HepG2 (cell line): ENCODE data around the gene TRAK1. TPM values are rescaled to one million over a fixed set of nuclear protein-coding genes. Genes with fewer than 3 reads are reported as not detected.

Source experiments
- CAMTA2 ChIP-seq: sonication (generic); formaldehyde crosslinking; IDR thresholded peaks from 2 replicates; pipeline ENCODE4 v1.4.0; 2020; ENCODE audit warnings: mild to moderate bottlenecking, missing genetic modification reagents, borderline replicate concordance
- CCAR2 ChIP-seq: fragments of 200-400 bp; formaldehyde crosslinking; optimal IDR thresholded peaks from 2 replicates; pipeline ENCODE3; 2018; ENCODE audit warnings: low read depth, mild to moderate bottlenecking, low read length, moderate library complexity
- CREB1 ChIP-seq, 2 experiments: fragments of 450-650 bp in 1 of 2; IDR thresholded peaks; 2 replicates each; pipeline ENCODE4 v1.6.1; 2016 to 2017; ENCODE audit warnings: control low read depth in 1 of 2, mild to moderate bottlenecking in 1 of 2, missing compliant biosample characterization in 1 of 2, missing genetic modification characterization in 1 of 2
- FOXC1 ChIP-seq: sonication (generic); formaldehyde crosslinking; IDR thresholded peaks from 2 replicates; pipeline ENCODE4 v1.8.0; 2022; ENCODE audit warnings: mild to moderate bottlenecking, missing genetic modification reagents, borderline replicate concordance
- HNRNPLL ChIP-seq: fragments of 200-400 bp; formaldehyde crosslinking; IDR thresholded peaks from 2 replicates; pipeline ENCODE4 v1.6.1; 2017; ENCODE audit warnings: mild to moderate bottlenecking, low read depth, low read length; ENCODE audit not compliant: poor library complexity, severe bottlenecking
- MAX ChIP-seq: IDR thresholded peaks from 2 replicates; pipeline ENCODE4 v1.6.1; 2012; ENCODE audit warnings: inconsistent platforms
- NKX3-1 ChIP-seq: sonication (generic); formaldehyde crosslinking; IDR thresholded peaks from 2 replicates; pipeline ENCODE4 v1.5.0; 2020; ENCODE audit warnings: missing genetic modification reagents
- NR2F1 ChIP-seq, 2 experiments: fragments of 450-650 bp in 1 of 2; formaldehyde crosslinking in 1 of 2; IDR thresholded peaks; 2 replicates each; pipeline versions ENCODE4 v1.5.0 to v1.6.1; 2016 to 2020; ENCODE audit warnings: mild to moderate bottlenecking in 1 of 2, missing compliant biosample characterization in 1 of 2, missing genetic modification reagents in 1 of 2, moderate library complexity in 1 of 2
- PHF20 ChIP-seq: sonication (generic); formaldehyde crosslinking; IDR thresholded peaks from 2 replicates; pipeline ENCODE4 v1.5.0; 2020; ENCODE audit warnings: mild to moderate bottlenecking, missing genetic modification reagents
- SAP130 ChIP-seq: IDR thresholded peaks from 2 replicates; pipeline ENCODE4 v1.6.1; 2016; ENCODE audit warnings: low read depth
- SMAD3 ChIP-seq: sonication (generic); formaldehyde crosslinking; IDR thresholded peaks from 2 replicates; pipeline ENCODE4 v1.4.0; 2020; ENCODE audit warnings: missing genetic modification reagents
- SMYD3 ChIP-seq: sonication (generic); formaldehyde crosslinking; IDR thresholded peaks from 2 replicates; pipeline ENCODE4 v1.8.1; 2023; ENCODE audit warnings: mild to moderate bottlenecking, missing genetic modification reagents
- SOX6 ChIP-seq, 2 experiments: fragments of 450-650 bp in 1 of 2; sonication (generic) in 1 of 2; formaldehyde crosslinking in 1 of 2; IDR thresholded peaks; 2 replicates each; pipeline versions ENCODE4 v1.4.0 to v1.6.1; 2017 to 2020; ENCODE audit warnings: antibody characterized with exemption in 1 of 2, mild to moderate bottlenecking in 1 of 2, missing genetic modification reagents in 1 of 2
- TBP ChIP-seq: sonication (generic); formaldehyde crosslinking; IDR thresholded peaks from 2 replicates; pipeline ENCODE4 v1.5.0; 2020; ENCODE audit warnings: missing genetic modification reagents
- ZEB1 ChIP-seq: IDR thresholded peaks from 2 replicates; pipeline ENCODE4 v1.6.1; 2012; ENCODE audit warnings: mild to moderate bottlenecking, low read depth, inconsistent platforms; ENCODE audit not compliant: insufficient replicate concordance
- ZNF138 ChIP-seq: sonication (generic); formaldehyde crosslinking; IDR thresholded peaks from 2 replicates; pipeline ENCODE4 v1.5.0; 2020; ENCODE audit warnings: mild to moderate bottlenecking, low read depth, missing genetic modification reagents
- ZNF17 ChIP-seq: sonication (generic); formaldehyde crosslinking; IDR thresholded peaks from 2 replicates; pipeline ENCODE4 v1.5.0; 2020; ENCODE audit warnings: mild to moderate bottlenecking, missing genetic modification reagents
- ZNF205 ChIP-seq: IDR thresholded peaks from 2 replicates; pipeline ENCODE4 v1.6.1; 2018; ENCODE audit warnings: missing biosample characterization, missing genetic modification reagents
- ZNF430 ChIP-seq: sonication (generic); formaldehyde crosslinking; IDR thresholded peaks from 2 replicates; pipeline ENCODE4 v1.9.0; 2021; ENCODE audit warnings: mild to moderate bottlenecking, missing genetic modification reagents
- ZNF639 ChIP-seq: conservative IDR thresholded peaks from 2 replicates; pipeline ENCODE4 v1.6.1; 2018; ENCODE audit warnings: missing genetic modification reagents
- ZNF784 ChIP-seq: sonication (generic); formaldehyde crosslinking; IDR thresholded peaks from 2 replicates; pipeline ENCODE4 v1.5.1; 2020; ENCODE audit warnings: missing genetic modification reagents, mild to moderate bottlenecking, borderline replicate concordance
- ZNF841 ChIP-seq: sonication (generic); formaldehyde crosslinking; IDR thresholded peaks from 2 replicates; pipeline ENCODE4 v1.8.1; 2023; ENCODE audit warnings: missing genetic modification reagents, borderline replicate concordance
- polyA plus RNA-seq, 8 experiments: library from polyadenylated mRNA; depleted of rRNA in 3 of 8; stranded (reverse) in 7 of 8; unstranded in 1 of 8; fragments of >200 nt; fragmentation: Illumina TruSeq in 4 of 8; extraction: Trizol in 4 of 8; gene quantifications; 2 replicates each; pipeline versions ENCODE4 v1.2.1 to v1.2.3, GENCODE V29; 2011 to 2016; ENCODE audit warnings: low read depth in 4 of 8, missing spikeins in 1 of 8, mixed read lengths in 1 of 8; ENCODE audit not compliant: insufficient read depth in 1 of 8
- total RNA-seq, 5 experiments: library from RNA; depleted of rRNA; stranded (reverse); fragments of >200 nt; fragmentation: Illumina TruSeq; extraction: Trizol; gene quantifications; 2 replicates each; pipeline ENCODE4 v1.2.3, GENCODE V29; 2016; ENCODE audit warnings: low read depth in 1 of 5
- TF ChIP-seq, protein P1 (sequence below): sonication (generic); formaldehyde crosslinking; IDR thresholded peaks from 2 replicates; pipeline ENCODE4 v1.5.0; 2020; ENCODE audit warnings: missing genetic modification reagents
- TF ChIP-seq, protein P2 (sequence below): sonication (generic); formaldehyde crosslinking; IDR thresholded peaks from 2 replicates; pipeline ENCODE4 v1.5.1; 2020; ENCODE audit warnings: mild to moderate bottlenecking, missing genetic modification reagents

Gene TRAK1
- total and polyA plus RNA-seq, 2 of the 13 experiments (the other 11 are each of a cell fraction or from before 2014, with no cell fraction given): 20.5 to 46.6 TPM

DNA sequence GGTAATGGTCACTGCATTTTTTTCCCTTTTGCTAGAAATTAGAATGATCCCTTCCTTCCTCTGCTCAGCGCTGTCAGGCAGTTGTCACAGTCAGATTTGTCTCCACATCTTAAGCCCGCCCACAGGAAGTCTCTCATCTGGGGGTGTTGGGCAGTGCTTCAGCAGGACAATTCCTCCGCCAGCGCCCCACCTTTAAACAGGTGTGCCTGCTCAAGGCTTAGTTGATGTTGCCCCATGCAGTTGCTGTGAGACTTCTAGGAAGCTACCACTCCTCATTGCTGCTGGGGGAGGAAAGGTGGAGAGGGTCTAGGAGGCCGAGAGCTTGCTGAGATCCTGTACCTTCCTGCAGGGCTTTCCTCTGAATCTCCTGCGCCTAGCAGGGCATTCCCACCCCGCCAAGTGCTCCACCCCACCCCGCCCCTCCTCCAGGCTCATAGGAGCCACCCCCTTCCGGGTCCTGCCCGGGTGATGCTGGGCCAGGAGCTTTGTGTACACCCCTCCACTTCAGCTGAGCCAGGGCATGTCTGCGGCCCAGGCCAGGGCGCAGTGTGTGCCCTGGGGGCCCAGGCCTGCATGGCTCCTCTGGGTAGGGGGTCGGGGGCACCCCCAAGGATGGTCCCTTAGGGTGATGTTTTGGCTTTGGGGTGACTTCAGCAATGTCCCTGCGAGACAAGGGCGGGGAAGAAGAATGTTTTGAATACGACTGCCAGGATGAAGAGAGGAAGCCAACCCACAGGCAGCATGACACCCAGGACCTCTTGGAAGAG is 68.7 kb downstream of the TRAK1 start (continued):
- TF ChIP-seq CAMTA2 (CRISPR knock-in tag) (no peak), ZEB1 (peak; percentile 69), ZNF639 (CRISPR knock-in tag) (no peak), MAX (peak; percentile 60; the same call in 1 of the 2 replicates), ZNF841 (no peak), HNRNPLL (no peak), SMYD3 (CRISPR knock-in tag) (no peak), ZNF138 (CRISPR knock-in tag) (no peak), PHF20 (CRISPR knock-in tag) (peak; percentile 42; the same call in 1 of the 2 replicates), CCAR2 (no peak), SMAD3 (CRISPR knock-in tag) (no peak), ZNF205 (no peak), ZNF784 (no peak), SOX6 (IDR thresholded peaks at IDR 0.05) (no peak), SOX6 (CRISPR knock-in tag; IDR thresholded peaks at IDR 0.05) (no peak), ZNF430 (CRISPR knock-in tag) (no peak), NKX3-1 (no peak), NR2F1 (CRISPR knock-in tag; IDR thresholded peaks at IDR 0.05) (no peak), CREB1 (IDR thresholded peaks at IDR 0.05) (no peak), CREB1 (CRISPR knock-in tag; IDR thresholded peaks at IDR 0.05) (no peak), SAP130 (CRISPR knock-in tag) (peak; percentile 83), TBP (CRISPR knock-in tag) (no peak), FOXC1 (CRISPR knock-in tag) (no peak), ZNF17 (CRISPR knock-in tag) (no peak)
- TF ChIP-seq, protein P1, sequence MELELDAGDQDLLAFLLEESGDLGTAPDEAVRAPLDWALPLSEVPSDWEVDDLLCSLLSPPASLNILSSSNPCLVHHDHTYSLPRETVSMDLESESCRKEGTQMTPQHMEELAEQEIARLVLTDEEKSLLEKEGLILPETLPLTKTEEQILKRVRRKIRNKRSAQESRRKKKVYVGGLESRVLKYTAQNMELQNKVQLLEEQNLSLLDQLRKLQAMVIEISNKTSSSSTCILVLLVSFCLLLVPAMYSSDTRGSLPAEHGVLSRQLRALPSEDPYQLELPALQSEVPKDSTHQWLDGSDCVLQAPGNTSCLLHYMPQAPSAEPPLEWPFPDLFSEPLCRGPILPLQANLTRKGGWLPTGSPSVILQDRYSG (CRISPR knock-in tag): no peak
- TF ChIP-seq, protein P2, sequence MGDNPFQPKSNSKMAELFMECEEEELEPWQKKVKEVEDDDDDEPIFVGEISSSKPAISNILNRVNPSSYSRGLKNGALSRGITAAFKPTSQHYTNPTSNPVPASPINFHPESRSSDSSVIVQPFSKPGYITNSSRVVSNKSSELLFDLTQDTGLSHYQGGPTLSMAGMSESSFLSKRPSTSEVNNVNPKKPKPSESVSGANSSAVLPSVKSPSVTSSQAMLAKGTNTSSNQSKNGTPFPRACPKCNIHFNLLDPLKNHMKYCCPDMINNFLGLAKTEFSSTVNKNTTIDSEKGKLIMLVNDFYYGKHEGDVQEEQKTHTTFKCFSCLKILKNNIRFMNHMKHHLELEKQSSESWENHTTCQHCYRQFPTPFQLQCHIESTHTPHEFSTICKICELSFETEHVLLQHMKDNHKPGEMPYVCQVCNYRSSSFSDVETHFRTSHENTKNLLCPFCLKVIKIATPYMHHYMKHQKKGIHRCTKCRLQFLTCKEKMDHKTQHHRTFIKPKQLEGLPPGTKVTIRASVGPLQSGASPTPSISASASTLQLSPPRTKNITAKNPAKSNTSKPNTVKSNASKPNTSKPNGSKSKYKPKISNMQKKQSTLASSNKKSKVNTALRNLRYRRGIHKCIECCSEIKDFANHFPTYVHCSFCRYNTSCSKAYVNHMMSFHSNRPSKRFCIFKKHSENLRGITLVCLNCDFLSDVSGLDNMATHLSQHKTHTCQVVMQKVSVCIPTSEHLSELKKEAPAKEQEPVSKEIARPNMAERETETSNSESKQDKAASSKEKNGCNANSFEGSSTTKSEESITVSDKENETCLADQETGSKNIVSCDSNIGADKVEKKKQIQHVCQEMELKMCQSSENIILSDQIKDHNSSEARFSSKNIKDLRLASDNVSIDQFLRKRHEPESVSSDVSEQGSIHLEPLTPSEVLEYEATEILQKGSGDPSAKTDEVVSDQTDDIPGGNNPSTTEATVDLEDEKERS (CRISPR knock-in tag): no peak
